ENCODE measurements around the gene CCDC9. TPM values are rescaled to one million over a fixed set of nuclear protein-coding genes. Genes with fewer than 3 reads are reported as not detected.

The CCDC9 gene
- total RNA-seq, 1 donor from 2014 or later: 21.6 TPM

- DNase-seq: no peak
- intact Hi-C loops (cut with micrococcal nuclease): no loop called here
- Histone ChIP-seq H3K27me3 (ENCODE audit: low read depth) (no peaks in the 10 kb centered on the region), H3K36me3 (peaks cover 98% of the 10 kb centered on the region), H3K4me1 (peaks cover 5% of the 10 kb centered on the region), H3K9me3 (replicated peaks) (no peaks in the 10 kb centered on the region), H3K27ac (replicated peaks) (no peak overlapping the region), H3K4me3 (no peak overlapping the region)
- TF ChIP-seq, protein P1, sequence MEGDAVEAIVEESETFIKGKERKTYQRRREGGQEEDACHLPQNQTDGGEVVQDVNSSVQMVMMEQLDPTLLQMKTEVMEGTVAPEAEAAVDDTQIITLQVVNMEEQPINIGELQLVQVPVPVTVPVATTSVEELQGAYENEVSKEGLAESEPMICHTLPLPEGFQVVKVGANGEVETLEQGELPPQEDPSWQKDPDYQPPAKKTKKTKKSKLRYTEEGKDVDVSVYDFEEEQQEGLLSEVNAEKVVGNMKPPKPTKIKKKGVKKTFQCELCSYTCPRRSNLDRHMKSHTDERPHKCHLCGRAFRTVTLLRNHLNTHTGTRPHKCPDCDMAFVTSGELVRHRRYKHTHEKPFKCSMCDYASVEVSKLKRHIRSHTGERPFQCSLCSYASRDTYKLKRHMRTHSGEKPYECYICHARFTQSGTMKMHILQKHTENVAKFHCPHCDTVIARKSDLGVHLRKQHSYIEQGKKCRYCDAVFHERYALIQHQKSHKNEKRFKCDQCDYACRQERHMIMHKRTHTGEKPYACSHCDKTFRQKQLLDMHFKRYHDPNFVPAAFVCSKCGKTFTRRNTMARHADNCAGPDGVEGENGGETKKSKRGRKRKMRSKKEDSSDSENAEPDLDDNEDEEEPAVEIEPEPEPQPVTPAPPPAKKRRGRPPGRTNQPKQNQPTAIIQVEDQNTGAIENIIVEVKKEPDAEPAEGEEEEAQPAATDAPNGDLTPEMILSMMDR (IDR thresholded peaks at IDR 0.05; ENCODE audit: borderline replicate concordance): no peak
Measured at GRCh38 chr19:47264629-47265028, 8.3 kb downstream of the CCDC9 start.

DNA sequence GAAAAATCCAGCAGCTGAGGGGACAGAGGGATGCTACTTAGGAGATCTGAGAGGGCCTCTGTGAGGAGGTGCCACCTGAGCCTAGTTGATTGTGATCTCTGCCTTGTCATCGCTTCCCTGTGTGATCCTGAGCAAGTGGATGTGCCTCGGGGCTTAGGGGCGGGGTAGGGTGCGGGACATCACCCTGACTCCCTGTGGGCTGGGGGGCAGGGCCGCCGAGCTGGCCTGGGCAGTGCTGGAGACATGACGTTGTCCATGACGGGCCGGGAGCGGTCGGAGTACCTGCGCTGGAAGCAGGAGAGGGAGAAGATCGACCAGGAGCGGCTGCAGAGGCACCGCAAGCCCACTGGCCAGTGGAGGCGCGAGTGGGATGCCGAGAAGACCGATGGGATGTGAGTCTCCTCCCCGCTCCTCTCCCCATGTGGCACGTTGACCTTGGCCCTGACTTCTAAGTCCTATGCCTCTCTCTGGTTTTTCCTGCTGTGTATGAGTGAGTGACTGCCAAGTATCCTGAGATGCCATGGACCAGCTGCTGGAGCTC, 10.1 kb downstream of the CCDC9 start:
- Histone ChIP-seq H3K4me3 (no peak overlapping the region), H3K27ac (replicated peaks) (no peak overlapping the region), H3K4me1 (no peaks in the 10 kb centered on the region), H3K9me3 (replicated peaks) (no peaks in the 10 kb centered on the region), H3K27me3 (ENCODE audit: low read depth) (no peaks in the 10 kb centered on the region), H3K36me3 (peaks cover 98% of the 10 kb centered on the region)
- TF ChIP-seq, protein P1 (IDR thresholded peaks at IDR 0.05; ENCODE audit: borderline replicate concordance): no peak
- DNase-seq: no peak
- intact Hi-C loops (cut with micrococcal nuclease): no loop called here

DNA sequence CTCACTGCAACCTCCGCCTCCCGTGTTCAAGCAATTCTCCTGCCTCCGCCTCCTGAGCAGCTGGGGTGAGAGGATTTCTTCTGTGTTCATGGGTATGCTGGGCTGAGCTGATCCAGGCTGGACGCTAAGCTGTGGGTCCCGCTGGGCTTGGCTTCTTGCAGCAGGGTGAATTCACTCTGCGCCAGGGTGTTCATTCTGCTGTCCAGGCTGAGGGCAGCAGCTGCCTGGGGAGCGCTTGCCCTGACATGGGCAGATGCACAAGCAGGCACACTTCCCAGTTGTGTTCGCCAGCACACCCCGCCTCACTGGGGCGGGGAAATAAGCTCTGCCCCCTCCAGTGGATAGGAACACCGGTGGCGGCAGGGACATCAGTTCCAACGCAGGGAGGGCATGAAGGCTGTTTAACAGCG, 11.0 kb downstream of the CCDC9 start:
- H3K9me3 ChIP-seq (replicated peaks): no peaks in the 10 kb centered on the region
- no peak overlapping the region for H3K4me3 ChIP-seq
- TF ChIP-seq, protein P1 (IDR thresholded peaks at IDR 0.05; ENCODE audit: borderline replicate concordance): no peak
- H3K27ac ChIP-seq (replicated peaks): no peak overlapping the region
- peaks cover 90% of the 10 kb centered on the region for H3K36me3 ChIP-seq
- intact Hi-C loops (cut with micrococcal nuclease): no loop called here
- DNase-seq: no peak
- H3K4me1 ChIP-seq: peaks cover 3% of the 10 kb centered on the region
- H3K27me3 ChIP-seq (ENCODE audit: low read depth): no peaks in the 10 kb centered on the region

DNA sequence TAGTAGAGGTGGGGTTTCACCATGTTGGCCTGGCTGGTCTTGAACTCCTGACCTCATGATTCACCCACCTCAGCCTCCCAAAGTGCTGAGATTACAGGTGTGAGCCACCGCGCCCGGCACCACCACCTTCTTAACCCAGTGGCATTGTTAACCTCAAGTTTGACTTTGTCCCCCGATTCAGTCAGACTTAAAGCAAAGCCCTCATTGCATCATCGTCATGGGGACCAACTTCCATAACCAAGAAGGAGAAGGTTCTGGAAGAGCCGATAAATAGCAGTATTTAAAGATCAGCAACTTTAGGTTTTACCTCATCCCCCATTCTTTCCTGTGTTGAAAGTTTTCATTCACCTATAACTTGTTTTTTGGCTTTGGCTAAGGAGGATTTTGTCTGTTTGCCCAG, 11.7 kb downstream of the CCDC9 start:
- Histone ChIP-seq H3K27me3 (ENCODE audit: low read depth) (no peaks in the 10 kb centered on the region), H3K4me1 (peaks cover 10% of the 10 kb centered on the region), H3K36me3 (peaks cover 84% of the 10 kb centered on the region), H3K9me3 (replicated peaks) (no peaks in the 10 kb centered on the region), H3K27ac (replicated peaks) (no peak overlapping the region), H3K4me3 (no peak overlapping the region)
- DNase-seq: no peak
- intact Hi-C loops (cut with micrococcal nuclease): no loop called here
- TF ChIP-seq, protein P1 (IDR thresholded peaks at IDR 0.05; ENCODE audit: borderline replicate concordance): no peak

GRCh38 chr19:47269596-47269995, 13.3 kb downstream of the CCDC9 start:
- peaks cover 68% of the 10 kb centered on the region for H3K36me3 ChIP-seq
- no peak overlapping the region for H3K4me3 ChIP-seq
- H3K4me1 ChIP-seq: peaks cover 20% of the 10 kb centered on the region
- TF ChIP-seq, protein P1 (IDR thresholded peaks at IDR 0.05; ENCODE audit: borderline replicate concordance): no peak
- H3K27ac ChIP-seq (replicated peaks): no peak overlapping the region
- no peak for DNase-seq
- H3K9me3 ChIP-seq (replicated peaks): no peaks in the 10 kb centered on the region
- no peaks in the 10 kb centered on the region for H3K27me3 ChIP-seq (ENCODE audit: low read depth)
- intact Hi-C loops (cut with micrococcal nuclease): no loop called here
